ENCODE measurements around the gene AGBL1. TPM values are rescaled to one million over a fixed set of nuclear protein-coding genes. Genes with fewer than 3 reads are reported as not detected.
A peak's percentile ranks its signal among the peaks of the same experiment; 100 is the strongest.

AGBL1 gene
- total RNA-seq, 1 experiment from 2014 or later = not detected

DNA sequence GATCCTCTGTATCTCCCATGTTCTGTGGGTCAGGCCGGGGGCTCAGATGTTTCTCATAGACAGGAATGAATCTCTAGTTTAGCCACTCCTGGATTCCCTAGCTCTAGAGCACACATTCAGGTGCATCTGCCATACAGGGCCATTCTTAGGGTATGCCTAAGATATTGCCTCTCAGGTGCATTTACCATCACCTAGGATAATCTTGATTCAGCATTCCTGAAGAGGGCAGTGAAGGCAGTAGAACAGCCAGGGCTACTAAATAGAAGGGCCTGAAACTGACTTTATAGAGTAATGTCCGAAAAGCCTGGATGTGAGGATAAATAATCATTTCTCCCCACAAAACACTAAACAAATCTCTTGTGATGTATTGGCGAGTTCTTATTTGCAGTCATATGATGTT, 882.0 kb downstream of the AGBL1 start:
- DNase-seq = no peak
- peaks cover 3 to 6% of the 10 kb centered on the region in 2 experiments; a peak in 3 of 5 replicates for H3K9me3 Mint-ChIP-seq
- no peak overlapping the region for H2BK5ac ChIP-seq (ENCODE audit: insufficient read length, low read length)
- H2BK20ac ChIP-seq (ENCODE audit: low read depth, low read length, poor library complexity, severe bottlenecking) = no peak overlapping the region
- H3K4me3 Mint-ChIP-seq = no peak overlapping the region
- no peak overlapping the region for H4K8ac ChIP-seq (replicated peaks; ENCODE audit: insufficient read length, low read depth, low read length)
- no peak overlapping the region for H3K23ac ChIP-seq (ENCODE audit: insufficient read length, low read depth, low read length)
- no peak overlapping the region for H3K4me2 ChIP-seq (ENCODE audit: insufficient read depth, insufficient read length, low read length)
- H3T11ph ChIP-seq (ENCODE audit: low read length) = no peak overlapping the region
- H4K5ac ChIP-seq (ENCODE audit: insufficient read length, low read depth, low read length) = no peak overlapping the region
- no peak overlapping the region for H3K14ac ChIP-seq (ENCODE audit: insufficient read depth, low read length)
- H3K4me1 Mint-ChIP-seq = no peaks in the 10 kb centered on the region
- TF ChIP-seq, protein P1, sequence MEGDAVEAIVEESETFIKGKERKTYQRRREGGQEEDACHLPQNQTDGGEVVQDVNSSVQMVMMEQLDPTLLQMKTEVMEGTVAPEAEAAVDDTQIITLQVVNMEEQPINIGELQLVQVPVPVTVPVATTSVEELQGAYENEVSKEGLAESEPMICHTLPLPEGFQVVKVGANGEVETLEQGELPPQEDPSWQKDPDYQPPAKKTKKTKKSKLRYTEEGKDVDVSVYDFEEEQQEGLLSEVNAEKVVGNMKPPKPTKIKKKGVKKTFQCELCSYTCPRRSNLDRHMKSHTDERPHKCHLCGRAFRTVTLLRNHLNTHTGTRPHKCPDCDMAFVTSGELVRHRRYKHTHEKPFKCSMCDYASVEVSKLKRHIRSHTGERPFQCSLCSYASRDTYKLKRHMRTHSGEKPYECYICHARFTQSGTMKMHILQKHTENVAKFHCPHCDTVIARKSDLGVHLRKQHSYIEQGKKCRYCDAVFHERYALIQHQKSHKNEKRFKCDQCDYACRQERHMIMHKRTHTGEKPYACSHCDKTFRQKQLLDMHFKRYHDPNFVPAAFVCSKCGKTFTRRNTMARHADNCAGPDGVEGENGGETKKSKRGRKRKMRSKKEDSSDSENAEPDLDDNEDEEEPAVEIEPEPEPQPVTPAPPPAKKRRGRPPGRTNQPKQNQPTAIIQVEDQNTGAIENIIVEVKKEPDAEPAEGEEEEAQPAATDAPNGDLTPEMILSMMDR (conservative IDR thresholded peaks at IDR 0.05) = peak; percentile 17; the same call in 1 of the 3 replicates
- H3K4ac ChIP-seq (ENCODE audit: low read depth, low read length) = no peak overlapping the region
- H4K91ac ChIP-seq (ENCODE audit: insufficient read length, low read depth, low read length) = no peak overlapping the region
- no peak overlapping the region for H3K27ac Mint-ChIP-seq
- no peak overlapping the region for H3K18ac ChIP-seq (ENCODE audit: insufficient read length, low read depth, low read length)
- H3K27me3 Mint-ChIP-seq (ENCODE audit: low read depth) = no peaks in the 10 kb centered on the region
- no CpG with 5 or more reads among the region's 3 CpGs for WGBS (ENCODE audit: extremely low coverage, insufficient read length, low lambda C conversion rate)
- H3K79me2 ChIP-seq (ENCODE audit: insufficient read depth, low read length) = no peaks in the 10 kb centered on the region
- H3K9ac ChIP-seq (ENCODE audit: extremely low read depth, insufficient read length, low read length) = no peak overlapping the region
- H3K36me3 Mint-ChIP-seq (ENCODE audit: insufficient read depth in 1 of 3, low read depth in 3 of 3) = no peaks in the 10 kb centered on the region; a peak in 1 of 7 replicates
- no peak overlapping the region for H2BK15ac ChIP-seq (ENCODE audit: low read depth, low read length)
- no peak overlapping the region for H2BK120ac ChIP-seq (ENCODE audit: low read depth, low read length, poor library complexity, severe bottlenecking)
- no peaks in the 10 kb centered on the region for H3K27me3 ChIP-seq (ENCODE audit: insufficient read depth, low read length)
- no peaks in the 10 kb centered on the region for H3K23me2 ChIP-seq (ENCODE audit: insufficient read length, low read depth, low read length, poor library complexity, severe bottlenecking)
- H3K79me1 ChIP-seq (ENCODE audit: insufficient read depth, low read depth, low read length, poor library complexity, severe bottlenecking) = no peaks in the 10 kb centered on the region
- H2BK12ac ChIP-seq (ENCODE audit: insufficient read length, low read depth, low read length) = no peak overlapping the region
- no peaks in the 10 kb centered on the region for H4K20me1 ChIP-seq (ENCODE audit: control insufficient read depth, insufficient read depth, insufficient read length)
- no peaks in the 10 kb centered on the region for H3K4me1 ChIP-seq (ENCODE audit: insufficient read depth, low read length)
- H3K27ac ChIP-seq (ENCODE audit: insufficient read length, low read depth, low read length) = no peak overlapping the region
- H2AK5ac ChIP-seq (ENCODE audit: insufficient read length, low read length) = no peak overlapping the region
- no peaks in the 10 kb centered on the region for H3K9me3 ChIP-seq (ENCODE audit: control insufficient read depth, low read depth, low read length)
- H3K56ac ChIP-seq (ENCODE audit: insufficient read length, low read depth, low read length) = no peak overlapping the region
- H2AFZ ChIP-seq (ENCODE audit: low read length) = no peak overlapping the region

All from H9 (cell line).